Right kidney (tissue), 1 donor: ENCODE data around the gene TMEM108.

Experiments
- DNase-seq: peaks from one replicate; pipeline ENCODE4 v3.0.0-alpha.2; 2016

Gene TMEM108

DNA sequence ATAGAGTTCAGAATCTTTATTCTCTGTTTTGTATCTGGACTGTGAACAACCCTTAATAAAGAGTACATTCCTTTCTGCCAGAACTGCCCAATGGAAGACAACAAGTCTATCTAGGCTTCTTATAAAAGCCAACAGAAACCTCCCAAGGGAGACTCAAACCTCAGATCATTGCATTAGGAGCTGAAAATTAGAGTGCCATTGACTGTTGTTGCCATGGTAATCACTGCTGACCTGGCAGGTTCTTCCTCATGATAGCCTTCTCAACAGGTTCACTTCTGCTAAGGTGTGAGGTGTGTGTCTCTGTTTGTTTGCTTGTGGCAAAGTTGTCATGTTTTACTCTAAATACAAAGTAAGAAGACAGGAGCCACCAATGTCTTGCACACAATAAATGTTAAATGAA is 79.2 kb downstream of the TMEM108 start:
- DNase-seq, result no peak

DNA sequence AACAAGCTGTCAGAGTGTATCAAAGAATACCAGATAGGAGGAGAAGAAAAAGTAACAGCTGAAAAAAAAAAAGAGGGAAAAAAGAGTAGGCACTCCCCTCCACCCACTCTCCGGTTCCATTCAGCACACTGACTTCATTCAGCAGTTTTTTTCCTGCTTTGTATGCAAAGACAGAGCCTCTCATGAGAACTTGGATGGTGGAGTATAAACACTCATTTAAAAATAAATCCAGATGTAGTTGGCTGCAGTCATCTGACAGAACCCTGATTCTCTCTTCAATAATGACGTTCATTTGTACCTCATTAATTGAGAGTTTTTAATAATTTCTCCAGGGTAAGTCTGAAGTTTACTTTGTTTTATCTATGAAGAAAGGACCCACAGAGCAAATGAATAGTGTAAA is 81.0 kb downstream of the TMEM108 start:
- no peak for DNase-seq

DNA sequence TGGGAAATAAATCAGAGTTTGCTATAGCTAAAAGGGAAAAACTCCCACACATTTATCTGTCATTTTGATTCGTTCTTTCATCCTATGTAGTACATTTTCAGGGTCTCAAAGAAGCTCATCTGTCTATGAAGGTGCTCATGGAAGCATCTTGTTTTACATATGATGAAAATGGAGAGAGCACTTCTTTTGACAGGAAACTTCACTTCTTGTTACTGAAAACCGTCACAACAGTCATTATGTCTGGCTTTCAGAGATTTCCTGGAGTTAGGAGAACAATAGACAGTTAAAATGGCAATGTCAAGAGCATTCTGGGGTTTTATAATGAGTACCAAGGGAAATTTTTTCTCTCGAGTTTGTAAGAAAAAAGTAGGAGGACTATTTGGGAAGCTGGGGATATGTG is 83.3 kb downstream of the TMEM108 start:
- no peak for DNase-seq

DNA sequence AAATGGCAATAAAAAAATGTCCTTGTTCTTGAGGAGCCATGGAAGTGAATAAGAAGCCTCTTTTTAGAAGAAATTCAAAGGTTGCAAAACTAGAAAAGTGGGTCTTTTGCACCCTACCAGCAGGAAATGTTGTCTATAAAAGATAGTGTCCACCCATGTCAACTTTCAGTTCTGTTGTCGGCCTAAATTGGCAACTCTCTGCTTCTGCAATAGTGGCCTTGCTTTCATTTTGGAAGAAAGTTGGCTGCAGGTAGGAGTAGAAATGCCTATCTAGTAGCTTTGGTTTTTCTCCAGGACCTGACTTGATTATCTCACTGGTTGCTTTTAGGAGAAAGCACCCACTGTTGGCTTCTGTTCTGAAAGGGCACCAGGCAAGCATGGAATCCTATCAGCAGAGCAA is 85.4 kb downstream of the TMEM108 start:
- DNase-seq, result no peak

DNA sequence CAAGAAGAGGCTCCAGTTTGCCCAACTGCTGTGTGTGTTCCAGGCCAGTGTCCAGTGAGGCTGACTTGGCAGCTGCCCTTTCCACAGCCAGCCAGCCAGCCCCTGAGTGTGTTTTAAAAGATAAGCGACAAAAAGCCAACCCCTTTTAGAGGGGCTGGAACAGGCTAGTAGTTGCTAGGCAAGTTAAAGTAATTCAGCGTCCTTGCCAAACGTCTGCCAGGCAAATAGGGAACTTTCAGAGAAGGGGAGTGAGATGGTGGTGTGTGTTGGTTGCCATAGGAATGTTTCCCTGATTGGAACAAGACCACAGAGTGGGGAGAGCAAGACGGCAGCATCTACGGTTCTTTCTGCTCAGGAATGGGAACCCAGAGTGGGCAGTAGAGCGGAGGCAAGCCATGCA is 86.3 kb downstream of the TMEM108 start:
- no peak for DNase-seq

DNA sequence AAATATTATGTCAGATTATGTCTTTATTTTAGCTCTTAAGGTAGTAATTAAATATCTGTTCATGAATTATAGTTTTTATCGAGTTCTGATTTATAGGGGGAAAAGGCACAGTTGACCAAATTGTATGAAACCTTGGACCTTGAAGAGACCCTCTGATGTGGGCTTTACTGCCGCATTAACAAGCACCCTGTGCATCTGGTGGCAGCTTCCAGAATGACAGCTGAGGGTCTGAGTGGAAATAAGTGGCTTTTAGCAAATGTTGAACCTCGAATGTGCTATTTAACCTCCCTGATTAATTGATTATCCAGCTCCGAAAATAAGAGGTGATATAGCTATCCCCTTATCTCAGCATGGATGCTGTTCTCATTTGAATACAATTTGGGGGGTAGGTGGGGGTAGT is 87.0 kb downstream of the TMEM108 start:
- no peak for DNase-seq

DNA sequence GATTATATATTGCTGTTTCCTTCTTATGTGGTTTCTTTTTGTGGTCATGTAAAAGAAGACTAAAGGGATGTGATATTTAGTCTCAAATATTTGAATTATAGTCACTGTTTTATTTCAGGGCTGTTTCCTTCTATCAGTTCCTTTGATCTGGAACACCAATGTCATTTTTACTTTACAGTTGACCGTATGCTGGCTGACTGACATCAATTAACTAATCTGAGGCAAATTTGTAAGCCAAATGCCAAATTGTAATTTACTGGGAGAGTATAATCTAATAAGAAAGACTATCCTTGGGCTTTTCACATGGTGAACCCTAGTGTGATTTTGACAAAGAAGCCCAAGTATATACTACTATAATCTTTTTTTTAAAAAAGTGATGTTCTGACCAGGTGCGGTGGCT is 87.6 kb downstream of the TMEM108 start:
- DNase-seq, result no peak

DNA sequence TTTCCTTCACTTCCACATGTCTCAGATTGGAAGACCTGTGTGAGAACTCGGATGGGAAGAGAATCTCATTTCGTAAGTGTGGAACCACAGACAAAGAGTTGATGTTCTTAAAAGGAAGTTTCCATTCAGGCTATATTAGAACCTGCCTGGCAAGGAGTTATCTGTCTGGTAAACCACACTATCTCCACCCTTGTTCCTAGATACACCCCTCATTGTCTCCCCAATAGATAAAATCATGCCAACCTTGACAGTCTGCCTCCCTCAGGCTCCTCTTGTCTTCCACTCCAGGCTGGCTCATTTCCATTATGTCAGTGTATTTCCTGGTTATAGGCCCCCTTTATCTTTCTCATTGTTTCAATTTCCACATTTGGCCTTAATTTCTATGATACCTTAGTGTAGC is 89.2 kb downstream of the TMEM108 start:
- DNase-seq, result no peak

DNA sequence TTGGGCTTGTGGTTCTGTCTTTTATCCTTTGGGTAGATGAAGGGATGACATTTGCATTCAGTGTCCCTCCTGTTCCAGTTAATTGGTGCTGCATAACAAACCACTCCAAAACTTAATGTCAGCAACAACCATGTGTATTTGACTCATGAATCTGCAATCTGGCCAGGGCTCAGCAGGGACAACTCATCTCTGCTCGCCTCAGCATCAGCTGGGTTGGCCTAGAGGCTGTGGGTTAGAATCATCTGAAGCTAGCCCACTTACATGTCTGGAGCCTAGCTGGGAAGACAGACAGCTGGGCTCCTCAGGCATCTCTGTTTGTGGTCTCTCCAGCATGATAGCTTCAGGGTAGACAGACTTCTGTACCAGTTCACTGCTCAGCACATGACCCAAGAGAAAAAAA is 92.0 kb downstream of the TMEM108 start:
- DNase-seq, result no peak

DNA sequence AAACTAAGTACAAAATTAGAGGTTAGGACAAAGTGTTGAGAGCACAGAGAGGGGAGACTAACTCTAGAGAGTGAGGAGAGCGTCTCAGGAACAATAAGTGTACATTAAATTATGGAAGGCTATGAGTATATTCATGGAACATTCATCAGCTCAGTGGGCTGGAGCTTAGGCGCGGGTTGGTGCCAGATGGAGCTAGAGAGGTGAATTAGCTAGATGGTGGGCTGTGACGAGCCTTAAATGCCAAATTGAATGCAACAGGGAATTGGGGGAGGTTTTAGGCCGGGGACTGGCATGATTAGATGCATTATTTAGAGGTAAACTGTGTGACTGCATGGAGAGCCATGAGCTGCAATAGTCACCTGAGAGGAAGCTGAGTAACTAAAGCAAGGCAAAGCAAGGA is 97.1 kb downstream of the TMEM108 start:
- DNase-seq, result no peak

DNA sequence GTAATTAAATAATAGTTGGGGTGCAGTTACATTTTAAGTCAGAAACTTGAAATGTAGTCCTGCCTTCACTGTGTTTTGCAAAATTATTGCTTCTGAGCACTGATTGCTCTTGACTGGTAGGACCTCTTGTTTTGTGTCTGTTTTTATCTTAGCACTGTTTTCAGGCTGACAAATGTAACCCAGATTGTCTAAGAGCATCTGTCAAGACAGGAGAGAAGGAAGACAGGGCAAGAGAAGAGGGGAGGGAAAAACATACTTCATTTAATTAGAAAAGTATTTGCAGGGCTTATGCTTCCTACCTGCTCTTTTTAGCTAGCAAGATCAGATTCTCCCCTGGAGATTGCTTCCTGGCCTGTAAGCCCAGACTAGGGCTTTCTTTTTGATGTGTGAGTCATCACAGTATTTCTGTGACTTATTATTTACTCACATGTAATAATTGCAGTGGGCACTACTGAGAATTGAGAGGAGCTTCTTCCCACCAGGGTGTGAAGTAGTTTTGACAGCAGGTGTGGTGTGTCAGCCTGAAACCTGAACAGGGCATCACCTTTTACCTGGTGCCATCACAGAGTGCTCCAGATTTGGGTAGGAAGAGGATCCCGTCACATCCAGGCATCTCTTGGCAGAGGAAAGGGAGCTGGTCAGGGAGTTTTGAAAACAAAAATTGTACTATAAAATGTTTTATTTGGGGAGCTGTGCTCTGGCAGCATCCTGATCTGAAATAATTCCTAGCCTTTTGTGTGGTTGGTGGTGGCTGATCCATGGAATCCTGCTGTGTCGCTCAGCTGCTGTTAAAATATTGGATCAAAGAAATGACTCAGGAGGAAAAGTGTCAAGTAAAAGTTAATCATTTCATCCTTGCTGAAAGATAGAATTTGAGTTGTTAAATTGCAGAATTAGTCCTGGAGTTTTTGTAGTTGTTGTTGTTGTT is 98.2 kb downstream of the TMEM108 start:
- no peak for DNase-seq

DNA sequence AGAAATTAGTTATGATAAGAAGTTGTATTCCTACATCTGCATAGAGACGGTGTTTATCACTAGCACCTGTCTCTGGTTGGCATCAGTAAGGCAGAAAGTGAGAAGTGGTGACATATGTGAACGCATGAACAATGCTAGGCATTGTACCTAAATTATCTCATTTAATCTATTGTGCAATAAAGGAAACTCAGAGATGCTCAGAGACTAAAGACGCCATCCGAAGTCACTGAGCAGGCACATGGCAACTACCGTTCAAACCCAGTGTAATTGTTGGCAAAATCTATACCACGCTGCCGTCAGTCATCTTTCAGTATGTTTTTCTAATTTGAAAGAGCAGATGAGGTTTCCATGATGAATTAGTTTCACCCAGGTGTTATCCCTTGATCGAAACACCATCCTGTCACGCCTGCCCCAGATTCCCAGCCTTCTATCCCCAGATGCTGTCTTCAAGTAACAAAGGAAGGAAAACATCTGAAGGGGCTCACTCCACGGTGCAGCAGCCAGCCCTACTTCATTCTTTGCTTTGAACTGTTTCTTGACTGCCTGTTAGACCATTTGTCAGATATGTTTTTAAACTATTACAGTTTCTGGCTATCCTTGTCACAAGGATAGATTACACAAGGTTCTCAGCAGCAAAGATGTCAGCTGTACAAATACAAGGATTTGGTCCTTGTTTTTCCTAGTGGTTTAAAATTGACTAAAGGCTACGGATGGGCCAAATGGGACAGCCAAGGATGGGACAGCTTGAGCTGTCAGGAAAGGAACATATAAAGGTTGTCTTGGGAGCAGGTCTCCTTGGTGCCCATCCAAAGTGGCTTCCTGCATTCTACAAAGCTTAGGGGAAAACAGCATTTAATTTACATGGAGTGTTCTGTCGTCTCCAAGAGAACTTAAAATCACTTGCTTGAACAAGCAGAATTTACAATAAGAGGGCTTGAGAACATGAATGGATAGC is 99.1 kb downstream of the TMEM108 start:
- DNase-seq, result no peak

DNA sequence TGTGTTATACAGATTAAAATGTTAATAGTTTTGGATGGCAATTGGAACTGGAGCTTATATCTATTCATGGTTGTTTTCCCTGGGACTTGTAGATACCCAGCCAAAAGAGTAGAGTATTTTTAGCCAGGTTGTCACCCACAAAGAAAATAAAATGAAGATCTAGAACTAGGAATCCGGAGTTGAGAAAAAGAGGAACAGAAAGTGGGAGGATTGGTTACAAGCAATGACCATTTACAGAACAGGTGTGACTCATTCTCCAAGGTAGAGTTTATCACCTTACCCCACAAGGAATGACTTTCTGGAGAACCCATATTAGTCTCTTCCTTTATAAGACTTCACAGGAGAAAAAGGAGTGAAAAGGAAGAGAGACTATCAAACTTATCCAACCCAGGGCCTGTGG is 99.8 kb downstream of the TMEM108 start:
- DNase-seq, result no peak

DNA sequence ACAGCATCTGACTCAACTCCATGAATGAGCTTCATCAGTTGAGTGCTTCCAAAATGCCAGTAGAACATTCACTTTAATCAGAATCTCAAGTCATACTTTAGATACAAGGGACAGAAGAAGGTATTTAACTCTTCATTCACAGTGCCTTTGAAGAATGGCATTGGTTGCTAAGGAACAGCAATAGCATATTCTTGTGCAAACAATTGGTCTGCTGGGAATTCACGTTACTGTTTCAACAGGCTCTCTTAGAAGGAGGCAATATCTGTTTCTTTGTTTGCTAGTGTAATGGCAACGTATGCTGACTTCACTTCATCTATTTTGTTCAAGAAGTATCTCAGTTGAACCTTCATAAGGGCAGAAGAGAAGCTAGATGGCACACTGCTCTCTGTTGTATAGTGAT is 113.9 kb downstream of the TMEM108 start:
- DNase-seq, result no peak

DNA sequence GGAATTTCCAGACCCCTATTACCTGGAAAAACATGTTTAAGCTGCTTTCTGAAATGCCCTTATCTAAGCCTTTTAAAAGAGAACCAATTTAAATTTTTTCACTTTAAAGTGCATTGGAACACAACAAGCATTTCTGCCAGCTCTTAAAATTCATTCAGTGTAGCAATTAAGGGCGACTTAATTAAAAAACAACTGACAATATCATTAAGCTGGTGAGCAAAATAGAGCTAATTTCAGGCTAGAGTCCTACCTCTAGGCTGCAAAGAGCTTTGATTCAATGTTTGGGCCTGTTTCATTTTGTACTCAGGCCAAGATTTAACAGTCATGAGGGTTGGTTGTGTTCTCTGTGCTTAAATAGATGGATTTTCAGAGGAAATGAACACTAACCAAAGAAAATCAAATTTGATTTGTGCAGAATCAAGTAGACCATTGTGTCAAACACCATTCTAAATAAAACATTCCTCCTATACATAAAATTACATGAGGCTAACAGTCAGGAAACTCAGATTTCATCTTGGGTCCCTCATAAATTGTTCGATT is 114.6 kb downstream of the TMEM108 start:
- DNase-seq, result no peak

DNA sequence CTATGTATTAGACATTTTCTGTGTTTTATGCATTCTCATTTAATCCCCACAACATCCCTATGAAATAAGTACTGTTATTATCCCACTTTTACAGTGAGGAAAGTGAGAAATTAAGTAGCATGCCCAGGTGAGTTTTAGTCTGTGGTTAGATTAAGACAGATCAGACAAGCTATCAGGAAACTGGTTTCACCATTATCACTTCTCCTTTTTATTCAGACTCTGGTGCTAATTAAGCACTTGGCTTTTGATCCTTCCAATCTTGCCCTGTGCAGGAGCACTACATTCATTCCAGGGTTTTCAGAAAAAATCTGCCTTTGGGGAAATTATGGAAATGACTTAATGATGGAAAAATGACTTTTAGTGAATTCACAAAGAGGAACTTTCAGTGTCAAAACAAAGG is 115.2 kb downstream of the TMEM108 start:
- no peak for DNase-seq

DNA sequence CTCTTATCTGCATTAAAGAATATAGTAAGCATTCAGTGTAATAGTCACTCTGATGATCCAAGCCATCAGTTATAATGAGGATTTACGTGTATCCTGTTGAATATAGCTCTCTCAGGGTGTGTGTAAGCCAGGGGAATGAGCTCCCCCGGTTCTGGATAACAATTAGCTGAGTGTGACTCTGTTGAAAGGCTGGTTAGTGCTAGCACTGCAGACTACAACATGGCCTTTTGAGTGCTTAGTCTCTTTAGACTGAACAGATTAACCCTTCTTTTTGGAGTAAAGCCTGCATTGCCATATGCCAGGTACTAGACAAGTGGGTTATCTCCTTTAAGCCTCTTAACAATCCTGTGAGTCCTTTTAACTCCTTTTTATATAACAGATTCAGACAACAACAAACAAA is 119.5 kb downstream of the TMEM108 start:
- no peak for DNase-seq

DNA sequence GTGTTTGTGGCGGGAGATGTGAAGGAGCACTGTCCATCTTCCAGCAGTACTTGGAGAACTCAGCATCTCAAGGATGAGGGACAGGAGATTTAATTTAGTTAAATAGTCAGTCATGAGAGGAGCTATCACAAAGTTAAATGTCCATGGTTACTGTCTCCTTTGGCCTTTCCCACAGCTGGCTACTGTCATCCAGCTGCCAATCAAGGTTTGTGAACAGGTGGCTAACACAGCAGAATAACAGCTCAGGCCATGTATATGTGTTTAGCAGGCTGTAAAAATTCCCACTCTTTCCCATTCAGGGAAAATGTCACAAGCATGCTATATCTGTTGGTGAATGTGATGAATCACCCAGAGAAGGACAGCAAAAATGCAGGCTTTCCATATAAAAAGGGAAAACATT is 120.5 kb downstream of the TMEM108 start:
- no peak for DNase-seq

DNA sequence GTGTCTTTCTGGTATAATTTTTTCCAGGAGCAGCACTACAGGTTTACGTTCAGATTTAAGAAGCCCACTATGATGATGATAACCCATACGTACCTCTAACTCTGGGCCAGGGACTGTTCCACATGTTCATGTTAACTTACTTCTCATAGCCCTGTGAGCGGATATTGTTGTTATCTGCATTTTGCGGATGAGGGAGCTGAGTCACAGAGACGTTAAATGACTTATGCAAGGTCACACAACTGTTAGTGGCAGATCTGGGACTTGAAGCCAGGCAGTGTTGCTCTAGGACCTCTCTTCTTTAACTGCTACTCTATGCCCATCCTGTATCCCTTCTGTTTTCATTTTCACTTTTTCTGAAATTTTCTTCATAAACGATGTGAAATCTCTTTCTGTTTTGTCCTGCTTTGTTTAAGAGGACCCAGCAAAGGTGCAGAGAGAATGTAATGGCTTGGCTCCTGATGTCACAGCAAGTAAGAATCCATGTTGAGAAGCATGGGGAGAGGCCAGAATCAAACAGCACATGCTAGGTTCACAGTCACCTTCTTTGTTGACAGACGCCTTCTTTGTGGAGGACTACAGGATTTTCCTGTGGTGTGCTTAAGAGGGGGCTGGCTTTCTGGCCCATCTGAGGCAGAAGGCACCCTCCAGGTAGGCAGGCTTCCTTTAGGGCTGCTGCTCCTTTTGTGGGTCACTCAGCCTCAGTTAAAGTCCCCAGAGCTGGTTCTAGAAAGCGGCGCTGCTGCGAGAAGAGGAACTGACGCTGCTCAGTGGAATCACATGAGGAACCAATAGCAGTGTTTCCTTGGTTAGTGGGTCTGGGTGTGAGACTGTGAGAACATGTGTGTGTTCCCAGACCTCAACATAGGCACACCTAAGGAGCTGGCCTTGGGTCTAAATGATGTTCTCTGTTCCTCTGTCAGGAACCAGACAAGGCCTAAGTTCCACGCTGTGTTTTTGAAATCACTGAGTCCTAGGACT is 121.6 kb downstream of the TMEM108 start:
- no peak for DNase-seq

DNA sequence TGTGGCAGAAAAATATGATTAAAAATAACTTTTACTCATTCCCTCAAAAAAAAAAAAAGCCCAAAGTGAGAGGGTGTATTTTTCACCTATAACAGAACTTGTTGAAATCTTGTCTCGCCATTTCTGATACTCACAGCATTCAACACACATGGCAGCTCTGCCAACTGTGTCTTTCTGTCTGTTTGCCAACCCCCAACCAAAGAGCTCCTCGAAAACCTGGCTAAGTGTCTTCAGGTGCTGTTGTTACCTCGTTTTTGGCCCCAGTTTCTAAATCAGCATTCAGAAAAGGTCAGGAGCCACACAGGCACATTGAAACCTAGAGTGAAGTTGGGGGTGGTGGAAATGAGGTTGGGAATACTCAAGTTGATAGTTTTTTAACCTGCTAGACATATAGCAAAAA is 123.5 kb downstream of the TMEM108 start:
- no peak for DNase-seq

DNA sequence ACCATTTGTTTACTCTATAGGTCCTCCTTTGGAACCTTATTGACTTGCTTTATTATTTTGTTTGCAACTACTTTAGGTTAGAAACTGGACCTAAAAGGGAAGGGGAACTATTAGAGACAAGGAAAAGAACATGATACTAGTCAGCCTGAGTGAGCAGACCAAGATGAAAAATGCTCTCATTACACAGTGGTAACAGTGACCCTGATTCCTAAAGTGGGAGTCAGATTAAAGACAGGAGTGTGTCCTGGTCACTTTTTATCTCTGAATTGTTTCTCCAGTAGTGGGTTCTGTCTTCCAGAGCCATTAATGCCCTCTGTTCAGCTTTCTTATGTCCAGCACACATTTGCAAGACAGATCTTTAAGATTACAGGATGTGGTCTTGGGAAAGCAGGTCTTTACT is 124.1 kb downstream of the TMEM108 start:
- DNase-seq, result no peak
